Activated B cell treated with CpG ODN at 0.5 μM for 24 hours (primary cell): Measurements from ENCODE around the gene PRKCH. TPM values are rescaled to one million over a fixed set of nuclear protein-coding genes. Genes with fewer than 3 reads are reported as not detected.

ENCODE experiments used
- ATAC-seq: fragments of 200-7000 bp; cut with Tn5 transposase; one replicate; pipeline ENCODE4 v1.10.0; 2021; ENCODE audit warnings: low read depth, mild to moderate bottlenecking, moderate library complexity
- CTCF ChIA-PET: fragments of 350-600 bp; sonication (Branson Sonifier 250); formaldehyde crosslinking; loops from one replicate; lab custom pipeline; 2021; ENCODE audit warnings: antibody characterized with exemption; lab: Charles Lee
- POLR2A ChIA-PET: fragments of 350-600 bp; sonication (Branson Sonifier 250); formaldehyde crosslinking; loops from one replicate; lab custom pipeline; 2021; ENCODE audit warnings: antibody characterized with exemption; lab: Charles Lee
- DNase-seq: peaks from one replicate; pipeline ENCODE4 v3.0.0; 2022
- H3K27ac Mint-ChIP-seq: one replicate; pipeline ENCODE4 v1.8.0; 2020; ENCODE audit warnings: mixed read lengths
- H3K27me3 Mint-ChIP-seq: one replicate; pipeline ENCODE4 v1.8.0; 2021; ENCODE audit warnings: mixed read lengths
- H3K36me3 Mint-ChIP-seq: one replicate; pipeline ENCODE4 v1.8.0; 2021; ENCODE audit warnings: low read depth, mixed read lengths
- H3K4me1 Mint-ChIP-seq: one replicate; pipeline ENCODE4 v1.8.0; 2021; ENCODE audit warnings: mixed read lengths
- H3K4me3 Mint-ChIP-seq: one replicate; pipeline ENCODE4 v1.8.0; 2020; ENCODE audit warnings: mild to moderate bottlenecking, mixed read lengths
- H3K9me3 Mint-ChIP-seq: one replicate; pipeline ENCODE4 v1.8.0; 2020; ENCODE audit warnings: mixed read lengths
- intact Hi-C: fragments of 100-400 bp; cut with micrococcal nuclease; formaldehyde crosslinking; loops from one replicate; pipeline ENCODE4 v1.15.1; 2024
- total RNA-seq: library from RNA; stranded (reverse); gene quantifications from 2 replicates; pipeline ENCODE4 v1.2.3, GENCODE V29; 2022
- TF ChIP-seq, protein P1 (sequence below): fragments of 200-600 bp; IDR thresholded peaks from one replicate; pipeline ENCODE4 v1.8.0; 2022; ENCODE audit warnings: antibody characterized with exemption, mild to moderate bottlenecking

Gene PRKCH
- total RNA-seq, 1 donor from 2014 or later: 4.6 TPM

- H3K27ac Mint-ChIP-seq: no peak overlapping the region
- CTCF ChIA-PET: interaction anchor here (1.4 kb wide), 1 partner anchor 16 kb away, joined by 4 read pairs; no protein-coding TSS in a partner anchor
- TF ChIP-seq, protein P1, sequence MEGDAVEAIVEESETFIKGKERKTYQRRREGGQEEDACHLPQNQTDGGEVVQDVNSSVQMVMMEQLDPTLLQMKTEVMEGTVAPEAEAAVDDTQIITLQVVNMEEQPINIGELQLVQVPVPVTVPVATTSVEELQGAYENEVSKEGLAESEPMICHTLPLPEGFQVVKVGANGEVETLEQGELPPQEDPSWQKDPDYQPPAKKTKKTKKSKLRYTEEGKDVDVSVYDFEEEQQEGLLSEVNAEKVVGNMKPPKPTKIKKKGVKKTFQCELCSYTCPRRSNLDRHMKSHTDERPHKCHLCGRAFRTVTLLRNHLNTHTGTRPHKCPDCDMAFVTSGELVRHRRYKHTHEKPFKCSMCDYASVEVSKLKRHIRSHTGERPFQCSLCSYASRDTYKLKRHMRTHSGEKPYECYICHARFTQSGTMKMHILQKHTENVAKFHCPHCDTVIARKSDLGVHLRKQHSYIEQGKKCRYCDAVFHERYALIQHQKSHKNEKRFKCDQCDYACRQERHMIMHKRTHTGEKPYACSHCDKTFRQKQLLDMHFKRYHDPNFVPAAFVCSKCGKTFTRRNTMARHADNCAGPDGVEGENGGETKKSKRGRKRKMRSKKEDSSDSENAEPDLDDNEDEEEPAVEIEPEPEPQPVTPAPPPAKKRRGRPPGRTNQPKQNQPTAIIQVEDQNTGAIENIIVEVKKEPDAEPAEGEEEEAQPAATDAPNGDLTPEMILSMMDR: no peak
- no peak for DNase-seq
- no peaks in the 10 kb centered on the region for H3K27me3 Mint-ChIP-seq
- H3K36me3 Mint-ChIP-seq: no peaks in the 10 kb centered on the region
- intact Hi-C loops: no loop called here
- no peak overlapping the region for H3K4me3 Mint-ChIP-seq
- no peak for ATAC-seq
- POLR2A ChIA-PET: interaction anchor here (1.0 kb wide), 3 partner anchors 11 to 12 kb away, joined by 4 read pairs; no protein-coding TSS in a partner anchor
- no peaks in the 10 kb centered on the region for H3K9me3 Mint-ChIP-seq
- H3K4me1 Mint-ChIP-seq: peaks cover 29% of the 10 kb centered on the region
These were observed 170.6 kb downstream of the PRKCH start for GRCh38 chr14:61491876-61492434.

- H3K4me1 Mint-ChIP-seq: peaks cover 24% of the 10 kb centered on the region
- no peak for ATAC-seq
These were observed 171.1 kb downstream of the PRKCH start for GRCh38 chr14:61492474-61492873.

DNA sequence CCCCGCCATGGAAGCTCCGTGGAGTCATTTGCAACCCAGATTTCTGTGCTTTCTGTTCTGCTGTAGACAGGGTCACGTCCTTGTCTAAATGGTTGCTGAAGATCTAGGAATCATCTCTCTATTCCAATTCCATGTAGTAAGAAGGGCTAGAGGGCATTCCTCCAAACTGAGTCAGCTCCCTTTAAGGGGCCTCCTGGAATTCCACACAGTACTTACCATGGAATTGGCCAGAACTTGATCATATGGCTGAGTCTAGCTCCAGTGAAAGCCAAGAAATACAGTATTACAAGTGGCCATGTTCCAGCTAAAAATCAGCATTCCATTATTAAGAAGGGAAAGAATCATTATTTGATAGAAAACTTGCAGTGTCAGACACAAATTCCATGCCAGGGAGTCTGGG, 171.9 kb downstream of the PRKCH start:
- TF ChIP-seq, protein P1: no peak
- POLR2A ChIA-PET: interaction anchor here (0.6 to 1.6 kb wide), 4 partner anchors 10 to 65 kb away, joined by 3 to 9 read pairs (median 4); no protein-coding TSS in a partner anchor
- no peak overlapping the region for H3K4me3 Mint-ChIP-seq
- H3K36me3 Mint-ChIP-seq: no peaks in the 10 kb centered on the region
- no peaks in the 10 kb centered on the region for H3K27me3 Mint-ChIP-seq
- CTCF ChIA-PET: interaction anchor here (2.1 kb wide), 1 partner anchor 18 kb away, joined by 5 read pairs; no protein-coding TSS in a partner anchor
- intact Hi-C loops: no loop called here
- H3K4me1 Mint-ChIP-seq: peaks cover 23% of the 10 kb centered on the region
- no peaks in the 10 kb centered on the region for H3K9me3 Mint-ChIP-seq
- DNase-seq (no peak), ATAC-seq (no peak)
- no peak overlapping the region for H3K27ac Mint-ChIP-seq

More at GRCh38 chr14:61492474-61492873, 171.1 kb downstream of the PRKCH start:
- Mint-ChIP-seq H3K36me3 (no peaks in the 10 kb centered on the region), H3K27ac (no peak overlapping the region), H3K9me3 (no peaks in the 10 kb centered on the region), H3K27me3 (no peaks in the 10 kb centered on the region), H3K4me3 (no peak overlapping the region)
- TF ChIP-seq, protein P1: no peak
- ChIA-PET POLR2A (interaction anchor here (1.0 to 1.6 kb wide), 3 partner anchors 11 to 21 kb away, joined by 3 to 4 read pairs (median 4); no protein-coding TSS in a partner anchor), CTCF (interaction anchor here (2.1 kb wide), 1 partner anchor 17 kb away, joined by 5 read pairs; no protein-coding TSS in a partner anchor)
- no peak for DNase-seq
- intact Hi-C loops: no loop called here

- H3K27ac Mint-ChIP-seq: no peak overlapping the region
- no peaks in the 10 kb centered on the region for H3K9me3 Mint-ChIP-seq
- DNase-seq (no peak), ATAC-seq (no peak)
- H3K36me3 Mint-ChIP-seq: no peaks in the 10 kb centered on the region
- intact Hi-C loops: no loop called here
- CTCF ChIA-PET: interaction anchor here (2.1 kb wide), 1 partner anchor 19 kb away, joined by 5 read pairs; no protein-coding TSS in a partner anchor
- POLR2A ChIA-PET: interaction anchor here (0.6 to 1.6 kb wide), 3 partner anchors 14 to 65 kb away, joined by 3 to 9 read pairs (median 5); no protein-coding TSS in a partner anchor
- peaks cover 29% of the 10 kb centered on the region for H3K4me1 Mint-ChIP-seq
- no peak overlapping the region for H3K4me3 Mint-ChIP-seq
- TF ChIP-seq, protein P1: no peak
- H3K27me3 Mint-ChIP-seq: no peaks in the 10 kb centered on the region
These were observed 172.6 kb downstream of the PRKCH start for GRCh38 chr14:61494018-61494417.

- Mint-ChIP-seq H3K4me1 (peaks cover 32% of the 10 kb centered on the region), H3K9me3 (no peaks in the 10 kb centered on the region), H3K27me3 (no peaks in the 10 kb centered on the region), H3K4me3 (no peak overlapping the region), H3K36me3 (no peaks in the 10 kb centered on the region), H3K27ac (no peak overlapping the region)
- ChIA-PET POLR2A (interaction anchor here (0.7 to 1.6 kb wide), 2 partner anchors 9 to 17 kb away, joined by 3 to 5 read pairs; no protein-coding TSS in a partner anchor), CTCF (interaction anchor here (0.8 kb wide), 1 partner anchor 20 kb away, joined by 3 read pairs; no protein-coding TSS in a partner anchor)
- intact Hi-C loops: no loop called here
- DNase-seq: no peak
- ATAC-seq: no peak
- TF ChIP-seq, protein P1: no peak
These were observed 174.4 kb downstream of the PRKCH start for GRCh38 chr14:61495809-61496208.
